ENCODE measurements around the gene ZSCAN5C. TPM values are rescaled to one million over a fixed set of nuclear protein-coding genes. Genes with fewer than 3 reads are reported as not detected.

The ZSCAN5C gene
- total RNA-seq, 1 donor from 2014 or later, result not detected

Other genes starting within 250 kb of the ZSCAN5C start
- gene NLRP5, start 215.5 kb upstream of the ZSCAN5C start, total RNA-seq, result not detected
- 11.3 TPM for gene ZNF787, start 81.0 kb upstream of the ZSCAN5C start, total RNA-seq
- gene ZNF444, start 61.0 kb upstream of the ZSCAN5C start, total RNA-seq, result 9.2 TPM
- gene GALP, start 26.3 kb upstream of the ZSCAN5C start, total RNA-seq, result not detected
- gene ZSCAN5B, start 4.5 kb upstream of the ZSCAN5C start, total RNA-seq, result not detected
- 0.79 TPM for gene EDDM13, start 70.5 kb downstream of the ZSCAN5C start, total RNA-seq
- gene ZSCAN5A, start 112.6 kb downstream of the ZSCAN5C start, total RNA-seq, result 4.0 TPM
- 2.6 TPM for gene ZNF582, start 191.3 kb downstream of the ZSCAN5C start, total RNA-seq
- gene ZNF583, start 202.1 kb downstream of the ZSCAN5C start, total RNA-seq, result 6.3 TPM